Activated T-cell treated with anti-CD3 and anti-CD28 coated beads, Interleukin-2, amount 50 U/mL, for 24 hours (primary cell): Measurements from ENCODE around the gene ARHGAP29.

Source experiments
- DNase-seq: peaks from one replicate; pipeline ENCODE4 v3.0.0-alpha.2; 2020
- H3K27ac Mint-ChIP-seq: 2 replicates; pipeline ENCODE4 v1.8.0; 2020; ENCODE audit warnings: mild to moderate bottlenecking, mixed read lengths
- H3K27me3 Mint-ChIP-seq: 2 replicates; pipeline ENCODE4 v1.8.0; 2020; ENCODE audit warnings: mixed read lengths
- H3K36me3 Mint-ChIP-seq: 2 replicates; pipeline ENCODE4 v1.8.0; 2020; ENCODE audit warnings: low read depth, mixed read lengths
- H3K4me1 Mint-ChIP-seq: 2 replicates; pipeline ENCODE4 v1.8.0; 2020; ENCODE audit warnings: low read depth, mixed read lengths
- H3K4me3 Mint-ChIP-seq: 2 replicates; pipeline ENCODE4 v1.8.0; 2020; ENCODE audit warnings: mild to moderate bottlenecking, moderate library complexity, mixed read lengths
- H3K9me3 Mint-ChIP-seq: 2 replicates; pipeline ENCODE4 v1.8.0; 2020; ENCODE audit warnings: mixed read lengths

The ARHGAP29 gene

DNA sequence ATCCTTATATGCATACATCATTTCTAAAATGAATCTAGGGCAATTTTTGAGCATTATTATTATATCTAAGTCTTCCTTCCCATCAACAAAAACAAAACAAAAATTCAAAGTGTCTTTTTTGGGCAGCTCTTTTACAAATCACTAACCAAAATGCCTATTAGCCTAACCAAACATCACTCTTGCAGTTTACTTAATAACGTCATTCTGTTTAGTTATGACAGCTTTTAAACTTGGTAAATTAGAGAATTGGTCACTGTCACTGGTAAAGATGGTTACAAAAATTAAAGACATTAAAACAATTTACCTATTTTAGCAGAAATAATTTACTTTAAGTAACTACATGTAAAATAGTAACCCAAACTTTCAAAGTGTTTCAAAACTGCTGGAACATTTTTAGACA, 2.8 kb downstream of the ARHGAP29 start:
- Mint-ChIP-seq H3K27me3 (peaks cover 75% of the 10 kb centered on the region), H3K4me3 (no peak overlapping the region)
- DNase-seq, result no peak

GRCh38 chr1:94231746-94232145, 5.6 kb downstream of the ARHGAP29 start:
- no peak overlapping the region for H3K4me3 Mint-ChIP-seq
- peaks cover 12% of the 10 kb centered on the region for H3K4me1 Mint-ChIP-seq
- H3K27me3 Mint-ChIP-seq, result peaks cover 58% of the 10 kb centered on the region
- DNase-seq, result no peak
- no peaks in the 10 kb centered on the region for H3K9me3 Mint-ChIP-seq
- H3K36me3 Mint-ChIP-seq, result no peaks in the 10 kb centered on the region
- no peak overlapping the region for H3K27ac Mint-ChIP-seq

More for the DNA sequence above, 2.8 kb downstream of the ARHGAP29 start:
- H3K36me3 Mint-ChIP-seq, result no peaks in the 10 kb centered on the region
- no peak overlapping the region for H3K27ac Mint-ChIP-seq
- H3K4me1 Mint-ChIP-seq, result peaks cover 16% of the 10 kb centered on the region
- H3K9me3 Mint-ChIP-seq, result no peaks in the 10 kb centered on the region

GRCh38 chr1:94230920-94231319, 6.5 kb downstream of the ARHGAP29 start:
- Mint-ChIP-seq H3K4me1 (peaks cover 4% of the 10 kb centered on the region), H3K27ac (no peak overlapping the region), H3K27me3 (peaks cover 52% of the 10 kb centered on the region), H3K9me3 (no peaks in the 10 kb centered on the region), H3K4me3 (no peak overlapping the region), H3K36me3 (no peaks in the 10 kb centered on the region)
- no peak for DNase-seq

GRCh38 chr1:94228640-94229375, 8.6 kb downstream of the ARHGAP29 start:
- no peaks in the 10 kb centered on the region for H3K4me1 Mint-ChIP-seq
- DNase-seq, result no peak
- H3K27me3 Mint-ChIP-seq, result peaks cover 39% of the 10 kb centered on the region
- no peak overlapping the region for H3K4me3 Mint-ChIP-seq
- no peak overlapping the region for H3K27ac Mint-ChIP-seq
- H3K9me3 Mint-ChIP-seq, result no peaks in the 10 kb centered on the region
- no peaks in the 10 kb centered on the region for H3K36me3 Mint-ChIP-seq

DNA sequence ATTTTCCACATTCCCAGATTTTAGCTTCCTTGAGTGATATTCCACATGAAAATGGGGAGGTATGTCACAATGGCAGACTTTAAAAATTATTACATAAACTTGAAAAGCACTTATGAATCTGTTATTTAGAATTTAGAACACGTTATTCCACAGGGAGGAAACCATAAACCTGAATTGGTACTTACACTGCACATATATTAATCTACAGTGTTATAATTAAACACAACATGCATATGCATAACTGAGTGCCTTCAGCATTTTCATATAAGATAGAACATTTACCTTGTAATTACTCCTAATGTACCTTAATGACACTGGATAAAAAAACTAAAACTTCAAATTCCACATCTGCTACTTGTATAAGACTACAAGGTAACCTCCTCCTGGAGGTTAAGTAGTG, 9.8 kb downstream of the ARHGAP29 start:
- no peaks in the 10 kb centered on the region for H3K9me3 Mint-ChIP-seq
- no peak overlapping the region for H3K4me3 Mint-ChIP-seq
- H3K36me3 Mint-ChIP-seq, result no peaks in the 10 kb centered on the region
- no peak for DNase-seq
- no peak overlapping the region for H3K27ac Mint-ChIP-seq
- no peaks in the 10 kb centered on the region for H3K4me1 Mint-ChIP-seq
- peaks cover 32% of the 10 kb centered on the region for H3K27me3 Mint-ChIP-seq

DNA sequence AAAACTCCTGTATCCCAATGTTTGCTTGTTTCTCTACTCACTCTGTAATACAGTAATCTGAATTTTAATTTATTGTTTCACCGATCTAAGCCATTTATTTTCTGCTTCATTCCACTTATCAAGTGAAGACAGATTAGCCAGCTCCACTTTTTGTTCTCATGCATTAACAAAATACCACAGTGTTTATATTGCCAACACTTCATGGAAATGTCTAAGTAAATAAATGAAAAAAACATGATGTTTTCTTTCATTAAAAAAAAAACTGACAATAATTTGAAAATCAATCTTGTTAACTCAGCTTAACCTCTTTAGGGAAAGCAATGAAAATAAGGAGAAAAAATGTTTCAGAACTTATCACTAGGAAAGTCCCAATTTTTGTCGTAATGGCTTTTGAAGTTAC, 11.5 kb downstream of the ARHGAP29 start:
- Mint-ChIP-seq H3K4me1 (no peaks in the 10 kb centered on the region), H3K27me3 (peaks cover 20% of the 10 kb centered on the region), H3K27ac (no peak overlapping the region), H3K4me3 (no peak overlapping the region), H3K36me3 (no peaks in the 10 kb centered on the region), H3K9me3 (no peaks in the 10 kb centered on the region)
- DNase-seq, result no peak

- H3K4me1 Mint-ChIP-seq, result no peaks in the 10 kb centered on the region
- no peak overlapping the region for H3K4me3 Mint-ChIP-seq
- DNase-seq, result no peak
- no peaks in the 10 kb centered on the region for H3K9me3 Mint-ChIP-seq
- H3K27ac Mint-ChIP-seq, result no peak overlapping the region
- no peaks in the 10 kb centered on the region for H3K36me3 Mint-ChIP-seq
- H3K27me3 Mint-ChIP-seq, result peaks cover 24% of the 10 kb centered on the region
Measured at GRCh38 chr1:94218332-94218731, 19.1 kb downstream of the ARHGAP29 start.

DNA sequence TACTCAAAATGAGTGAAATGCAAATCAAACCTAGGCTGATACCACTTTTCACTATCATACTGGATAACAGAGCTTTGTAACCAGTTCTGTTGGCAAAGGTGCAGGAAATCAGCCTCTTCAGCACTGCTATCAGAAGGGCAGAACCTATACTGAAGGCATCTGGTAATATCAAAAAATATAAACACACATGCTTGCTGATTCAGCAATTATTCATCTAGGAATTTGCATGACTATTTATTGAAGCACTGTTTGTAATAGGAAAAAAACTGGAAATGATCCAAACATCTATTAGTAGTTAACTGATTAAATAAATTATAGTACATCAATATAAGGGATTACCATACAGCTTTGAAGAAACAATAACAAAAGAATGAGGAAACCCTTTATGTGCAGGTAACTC, 21.4 kb downstream of the ARHGAP29 start:
- no peaks in the 10 kb centered on the region for H3K9me3 Mint-ChIP-seq
- no peak overlapping the region for H3K4me3 Mint-ChIP-seq
- H3K27me3 Mint-ChIP-seq, result peaks cover 25% of the 10 kb centered on the region
- no peaks in the 10 kb centered on the region for H3K4me1 Mint-ChIP-seq
- H3K36me3 Mint-ChIP-seq, result no peaks in the 10 kb centered on the region
- H3K27ac Mint-ChIP-seq, result no peak overlapping the region
- DNase-seq, result no peak

DNA sequence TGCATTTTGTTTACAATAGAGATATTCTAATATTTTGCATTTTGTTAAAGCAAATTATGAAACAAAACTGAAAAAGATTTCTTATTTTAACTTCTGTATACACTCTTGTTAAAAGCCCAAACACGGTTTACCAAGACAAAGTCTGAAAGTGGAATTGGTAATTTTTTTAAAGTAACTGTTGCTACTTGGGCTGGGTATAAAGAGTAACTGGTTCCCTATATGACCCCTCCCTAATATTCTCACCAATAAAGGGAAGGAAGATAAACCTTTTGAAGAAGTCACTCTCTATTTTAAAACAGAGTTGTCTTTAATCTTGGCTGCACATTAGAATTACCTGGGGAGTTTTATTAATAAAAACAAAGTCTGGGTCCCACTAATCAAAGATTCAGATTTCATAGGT, 27.4 kb downstream of the ARHGAP29 start:
- no peaks in the 10 kb centered on the region for H3K4me1 Mint-ChIP-seq
- peaks cover 17% of the 10 kb centered on the region for H3K27me3 Mint-ChIP-seq
- H3K4me3 Mint-ChIP-seq, result no peak overlapping the region

GRCh38 chr1:94209425-94209824, 28.0 kb downstream of the ARHGAP29 start:
- no peaks in the 10 kb centered on the region for H3K4me1 Mint-ChIP-seq
- no peak overlapping the region for H3K27ac Mint-ChIP-seq
- H3K9me3 Mint-ChIP-seq, result no peaks in the 10 kb centered on the region
- H3K36me3 Mint-ChIP-seq, result no peaks in the 10 kb centered on the region
- peaks cover 17% of the 10 kb centered on the region for H3K27me3 Mint-ChIP-seq
- no peak overlapping the region for H3K4me3 Mint-ChIP-seq
- no peak for DNase-seq

More for the DNA sequence above, 27.4 kb downstream of the ARHGAP29 start:
- Mint-ChIP-seq H3K9me3 (no peaks in the 10 kb centered on the region), H3K36me3 (no peaks in the 10 kb centered on the region), H3K27ac (no peak overlapping the region)
- no peak for DNase-seq

DNA sequence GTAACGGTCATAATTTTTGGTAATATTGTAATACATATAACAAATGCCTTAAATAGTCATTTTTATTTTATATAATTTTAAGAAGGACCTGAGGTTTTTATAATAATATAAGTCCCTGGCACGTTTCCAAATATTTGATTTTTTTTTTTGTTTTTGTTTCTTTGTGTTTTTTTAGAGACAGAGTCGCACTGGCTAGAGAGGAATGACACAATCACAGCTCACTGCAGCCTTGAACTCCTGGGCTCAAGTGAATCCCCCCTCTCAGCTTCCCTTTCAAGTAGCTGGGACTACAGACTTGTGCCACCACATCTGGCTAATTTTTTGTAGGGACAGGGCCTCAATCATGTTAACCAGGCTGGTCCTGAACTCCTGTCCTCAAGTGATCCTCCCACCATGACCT, 29.7 kb downstream of the ARHGAP29 start:
- Mint-ChIP-seq H3K27me3 (peaks cover 9% of the 10 kb centered on the region), H3K27ac (no peak overlapping the region), H3K9me3 (no peaks in the 10 kb centered on the region), H3K4me1 (no peaks in the 10 kb centered on the region), H3K36me3 (no peaks in the 10 kb centered on the region), H3K4me3 (no peak overlapping the region)
- no peak for DNase-seq

DNA sequence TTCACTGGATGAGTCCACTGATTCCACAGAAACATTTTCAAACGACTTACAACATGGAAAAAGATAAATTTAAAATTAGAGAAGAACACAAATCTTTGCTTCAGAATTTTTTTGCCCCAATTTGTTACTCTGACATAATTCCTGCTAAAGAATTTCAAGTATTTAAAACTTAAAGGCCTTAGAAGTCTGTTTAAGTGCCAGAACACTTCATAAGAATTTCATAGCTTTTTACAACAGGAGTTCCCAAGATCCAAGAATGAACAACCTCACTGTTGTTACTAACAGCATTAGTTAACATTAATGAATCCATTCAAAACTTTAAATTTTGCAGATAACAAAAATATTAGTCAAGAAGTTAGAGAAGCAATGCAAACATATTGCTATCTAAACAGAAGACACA, 31.7 kb downstream of the ARHGAP29 start:
- no peak overlapping the region for H3K4me3 Mint-ChIP-seq
- no peak overlapping the region for H3K27ac Mint-ChIP-seq
- no peaks in the 10 kb centered on the region for H3K9me3 Mint-ChIP-seq
- peaks cover 13% of the 10 kb centered on the region for H3K27me3 Mint-ChIP-seq
- DNase-seq, result no peak
- H3K36me3 Mint-ChIP-seq, result no peaks in the 10 kb centered on the region
- H3K4me1 Mint-ChIP-seq, result no peaks in the 10 kb centered on the region

- H3K9me3 Mint-ChIP-seq, result no peaks in the 10 kb centered on the region
- H3K27me3 Mint-ChIP-seq, result peaks cover 12% of the 10 kb centered on the region
- H3K36me3 Mint-ChIP-seq, result no peaks in the 10 kb centered on the region
- H3K4me3 Mint-ChIP-seq, result no peak overlapping the region
- no peak overlapping the region for H3K27ac Mint-ChIP-seq
- no peak for DNase-seq
- H3K4me1 Mint-ChIP-seq, result no peaks in the 10 kb centered on the region
Measured at GRCh38 chr1:94202241-94202640, 35.1 kb downstream of the ARHGAP29 start.

- Mint-ChIP-seq H3K9me3 (no peaks in the 10 kb centered on the region), H3K27ac (no peak overlapping the region), H3K36me3 (no peaks in the 10 kb centered on the region), H3K4me1 (no peaks in the 10 kb centered on the region), H3K4me3 (no peak overlapping the region), H3K27me3 (peaks cover 12% of the 10 kb centered on the region)
- no peak for DNase-seq
Measured at GRCh38 chr1:94199398-94199797, 38.0 kb downstream of the ARHGAP29 start.

GRCh38 chr1:94194079-94194865, 43.1 kb downstream of the ARHGAP29 start:
- Mint-ChIP-seq H3K4me1 (no peaks in the 10 kb centered on the region), H3K9me3 (no peaks in the 10 kb centered on the region), H3K4me3 (no peak overlapping the region), H3K27me3 (peaks cover 24% of the 10 kb centered on the region), H3K36me3 (no peaks in the 10 kb centered on the region), H3K27ac (no peak overlapping the region)
- DNase-seq, result no peak
